Transverse colon (tissue), 4 donors: ENCODE results near the gene ADK. TPM values are rescaled to one million over a fixed set of nuclear protein-coding genes. Genes with fewer than 3 reads are reported as not detected.

Experiments used
- DNase-seq: peaks from one replicate; pipeline ENCODE4 v3.0.0-alpha.2; 2019
- H3K27ac ChIP-seq, 4 donors: fragments of 200-600 bp; sonication (generic); 2 replicates each; pipeline ENCODE4 v1.5.1; 2016 to 2018; ENCODE audit warnings: inconsistent platforms in 4 of 4
- H3K27me3 ChIP-seq: fragments of 200-600 bp; sonication (generic); 2 replicates; pipeline ENCODE4 v1.5.1; 2017; ENCODE audit warnings: inconsistent platforms
- H3K36me3 ChIP-seq, 4 donors: fragments of 200-600 bp; sonication (generic); 2 replicates each; pipeline ENCODE4 v1.5.1; 2017 to 2019; ENCODE audit warnings: inconsistent platforms in 4 of 4
- H3K4me1 ChIP-seq, 4 donors: fragments of 200-600 bp; sonication (generic); 2 replicates each; pipeline ENCODE4 v1.5.1; 2017 to 2020; ENCODE audit warnings: inconsistent platforms in 4 of 4
- H3K4me3 ChIP-seq, 4 donors: fragments of 200-600 bp; sonication (generic); 1 replicate in 1 of 4; 2 replicates in 3 of 4; pipeline versions ENCODE4 v1.5.1 to v1.6.1; 2017 to 2019; ENCODE audit warnings: inconsistent platforms in 4 of 4
- H3K9me3 ChIP-seq, 2 donors: fragments of 200-600 bp; sonication (generic); 2 replicates each; pipeline ENCODE4 v1.5.1; 2017 to 2019; ENCODE audit warnings: inconsistent platforms in 2 of 2
- EP300 ChIP-seq: sonication (generic); formaldehyde crosslinking; IDR thresholded peaks from one replicate; pipeline ENCODE4 v1.6.1; 2017; ENCODE audit warnings: antibody characterized with exemption, low read depth
- POLR2A ChIP-seq: fragments of 450-650 bp; IDR thresholded peaks from one replicate; pipeline ENCODE4 v1.6.1; 2016; ENCODE audit warnings: antibody characterized with exemption, mild to moderate bottlenecking, moderate library complexity
- POLR2AphosphoS5 ChIP-seq, 3 donors: sonication (generic); formaldehyde crosslinking; IDR thresholded peaks; one replicate each; pipeline ENCODE4 v1.6.1; 2016; ENCODE audit warnings: antibody characterized with exemption in 3 of 3
- WGBS, 2 donors: methylation state at CpG; one replicate each; pipeline ENCODE4 v1.1.5; 2018; ENCODE audit warnings: low coverage in 1 of 2; 5-methylcytosine and 5-hydroxymethylcytosine counted together
- in situ Hi-C, 4 donors: fragments of 200-750 bp; cut with MboI; loops; one replicate each; pipeline versions ENCODE4 v1.15.0 to v1.15.1; 2017; ENCODE audit warnings: low sequenced_read_pairs in 3 of 4, low pct_ligation_motif_present in 1 of 4, low pct_unique_long_range_greater_than_20kb in 1 of 4
- intact Hi-C: fragments of 100-400 bp; cut with DNase I; formaldehyde crosslinking; loops from one replicate; pipeline ENCODE4 v1.15.1; 2023; ENCODE audit warnings: low total_unique reads
- small RNA-seq, 4 donors: library from RNA; depleted of rRNA; stranded (forward); fragments of <200 nt; gene quantifications; one replicate each; pipeline ENCODE3, GENCODE V24; 2016
- total RNA-seq, 4 donors: library from RNA; depleted of rRNA; stranded (reverse); fragments of >200 nt; gene quantifications; one replicate each; pipeline ENCODE4 v1.1.0, GENCODE V29; 2016
- TF ChIP-seq, protein P1 (sequence below), 5 experiments: fragments of 200-600 bp in 3 of 5; fragments of 450-650 bp in 2 of 5; sonication (generic) in 3 of 5; IDR thresholded peaks; 1 replicate in 2 of 5; 2 replicates in 3 of 5; pipeline ENCODE4 v1.5.1; 2016 to 2017; ENCODE audit warnings: antibody characterized with exemption in 5 of 5, inconsistent platforms in 3 of 5, mild to moderate bottlenecking in 2 of 5, moderate library complexity in 1 of 5

ADK gene
- total RNA-seq, 4 donors from 2014 or later: 6.8 to 25.2 (median 14.8) TPM

GRCh38 chr10:74754381-74754821 lies 603.4 kb downstream of the ADK start:
- in situ Hi-C loops (no loop called here), intact Hi-C loops (no loop called here)
- Histone ChIP-seq H3K9me3 (no peaks in the 10 kb centered on the region), H3K27me3 (no peaks in the 10 kb centered on the region), H3K4me1 (peaks cover 0 to 12% (median 6%) of the 10 kb centered on the region in 4 donors), H3K27ac (peak overlapping the region in 3 of 4 donors; percentile 35 to 65 (median 40)), H3K4me3 (no peak overlapping the region), H3K36me3 (no peaks in the 10 kb centered on the region)
- WGBS, 2 donors: 83% methylated on average over 8 of the region's 8 CpGs; no CpG with 5 or more reads in 1 of the 2 donors
- TF ChIP-seq, protein P1, sequence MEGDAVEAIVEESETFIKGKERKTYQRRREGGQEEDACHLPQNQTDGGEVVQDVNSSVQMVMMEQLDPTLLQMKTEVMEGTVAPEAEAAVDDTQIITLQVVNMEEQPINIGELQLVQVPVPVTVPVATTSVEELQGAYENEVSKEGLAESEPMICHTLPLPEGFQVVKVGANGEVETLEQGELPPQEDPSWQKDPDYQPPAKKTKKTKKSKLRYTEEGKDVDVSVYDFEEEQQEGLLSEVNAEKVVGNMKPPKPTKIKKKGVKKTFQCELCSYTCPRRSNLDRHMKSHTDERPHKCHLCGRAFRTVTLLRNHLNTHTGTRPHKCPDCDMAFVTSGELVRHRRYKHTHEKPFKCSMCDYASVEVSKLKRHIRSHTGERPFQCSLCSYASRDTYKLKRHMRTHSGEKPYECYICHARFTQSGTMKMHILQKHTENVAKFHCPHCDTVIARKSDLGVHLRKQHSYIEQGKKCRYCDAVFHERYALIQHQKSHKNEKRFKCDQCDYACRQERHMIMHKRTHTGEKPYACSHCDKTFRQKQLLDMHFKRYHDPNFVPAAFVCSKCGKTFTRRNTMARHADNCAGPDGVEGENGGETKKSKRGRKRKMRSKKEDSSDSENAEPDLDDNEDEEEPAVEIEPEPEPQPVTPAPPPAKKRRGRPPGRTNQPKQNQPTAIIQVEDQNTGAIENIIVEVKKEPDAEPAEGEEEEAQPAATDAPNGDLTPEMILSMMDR (IDR thresholded peaks at IDR 0.05): no peak
- no peak for TF ChIP-seq POLR2AphosphoS5 (IDR thresholded peaks at IDR 0.05)
- no peak for TF ChIP-seq POLR2A
- no peak for TF ChIP-seq EP300
- no peak for DNase-seq

DNA sequence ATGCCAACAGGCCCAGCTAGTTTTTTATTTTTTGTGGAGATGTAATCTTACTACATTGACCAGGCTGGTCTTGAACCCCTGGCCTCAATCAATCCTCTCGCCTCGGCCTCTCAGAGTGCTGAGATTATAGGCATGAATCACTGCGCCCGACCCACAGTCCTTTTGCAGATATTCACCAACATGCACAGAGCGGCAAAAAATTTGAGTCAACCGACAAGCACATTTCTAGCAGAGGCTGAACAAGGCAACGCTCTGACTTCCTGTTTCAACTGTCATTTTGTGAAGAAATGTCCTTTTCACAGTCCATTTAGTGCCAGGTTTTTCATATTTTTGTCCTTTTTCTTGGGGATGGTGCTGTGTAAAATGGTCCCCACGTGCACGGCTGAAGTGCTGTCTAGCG lies 604.3 kb downstream of the ADK start:
- Histone ChIP-seq H3K27me3 (no peaks in the 10 kb centered on the region), H3K27ac (no peak overlapping the region), H3K36me3 (no peaks in the 10 kb centered on the region), H3K9me3 (no peaks in the 10 kb centered on the region), H3K4me1 (peaks cover 0 to 12% (median 6%) of the 10 kb centered on the region in 4 donors), H3K4me3 (no peak overlapping the region)
- in situ Hi-C loops (no loop called here), intact Hi-C loops (no loop called here)
- WGBS, 2 donors: 89 to 90% methylated on average over 6 to 10 of the region's 10 CpGs
- no peak for TF ChIP-seq EP300
- DNase-seq: no peak

Small RNA genes within 50 kb of the gene (small RNA-seq; reads per million reads assigned to genes)
- gene RF00019 (0 reads per million in 4 donors), gene TIMM9P1 (0 reads per million in 4 donors)

Other genes starting within 250 kb of the ADK start
- gene PLAU, start 240.1 kb upstream of the ADK start, total RNA-seq: 1 to 10 TPM in 3 of 4 donors, under 1 TPM in 1; 0.75 to 8.0 (median 2.3) TPM
- 100 to 1,000 TPM in 3 of 4 donors, 10 to 100 TPM in 1; 96.1 to 133 (median 120) TPM for gene VCL, start 153.1 kb upstream of the ADK start, total RNA-seq
- gene AP3M1, start 393 bp upstream of the ADK start, total RNA-seq: 10 to 100 TPM; 10.1 to 27.3 (median 21.3) TPM